NCI-H748 (cell line): ENCODE results near the gene CACNA1C.

Experiments used
- DNase-seq: peaks from one replicate; lab custom pipeline; 2025; ENCODE audit not compliant: unreplicated experiment; lab: John Stamatoyannopoulos, UW

CACNA1C gene

DNA sequence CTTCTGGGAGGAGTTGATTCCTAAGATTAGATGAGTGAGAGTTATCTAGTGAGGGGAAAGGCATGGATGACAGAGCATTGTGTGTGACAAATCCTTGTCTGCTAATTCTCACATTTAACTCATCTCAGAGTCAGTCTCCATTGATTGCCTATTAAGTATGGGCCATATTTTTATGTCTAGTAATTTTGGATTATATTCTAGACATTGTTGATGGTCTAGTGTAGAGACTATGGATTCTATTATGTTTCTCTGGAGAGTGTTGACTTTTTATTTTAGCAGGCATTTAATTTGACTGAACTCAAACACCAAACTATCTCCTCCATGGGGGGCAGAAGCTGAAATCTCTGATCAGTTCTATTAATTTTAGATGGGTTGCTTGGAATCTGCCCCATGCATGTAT is 114.4 kb downstream of the CACNA1C start:
- no peak for DNase-seq

GRCh38 chr12:2168808-2169207 is 116.0 kb downstream of the CACNA1C start:
- no peak for DNase-seq

GRCh38 chr12:2169489-2169888 is 116.7 kb downstream of the CACNA1C start:
- DNase-seq, result no peak

DNA sequence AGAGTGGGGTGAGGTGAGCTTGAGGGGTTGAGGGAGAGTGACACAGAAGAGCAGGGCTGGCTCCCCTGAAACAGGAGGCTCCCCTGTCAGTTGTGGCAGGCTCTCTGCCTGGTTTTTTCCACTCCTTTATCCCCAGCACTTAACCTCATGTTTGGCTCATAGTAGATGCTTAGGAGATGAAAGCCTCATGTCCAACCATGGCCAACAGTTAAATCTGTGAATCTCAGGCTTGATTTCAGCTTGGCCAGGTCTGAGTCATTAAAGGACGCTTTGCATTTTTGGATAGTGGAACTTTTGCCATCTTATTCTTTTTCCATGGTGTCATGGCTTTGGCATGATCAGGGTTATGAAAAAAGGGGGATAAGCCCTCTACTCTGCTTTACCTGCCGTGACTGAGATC is 117.2 kb downstream of the CACNA1C start:
- no peak for DNase-seq

GRCh38 chr12:2170376-2170775 is 117.6 kb downstream of the CACNA1C start:
- no peak for DNase-seq

DNA sequence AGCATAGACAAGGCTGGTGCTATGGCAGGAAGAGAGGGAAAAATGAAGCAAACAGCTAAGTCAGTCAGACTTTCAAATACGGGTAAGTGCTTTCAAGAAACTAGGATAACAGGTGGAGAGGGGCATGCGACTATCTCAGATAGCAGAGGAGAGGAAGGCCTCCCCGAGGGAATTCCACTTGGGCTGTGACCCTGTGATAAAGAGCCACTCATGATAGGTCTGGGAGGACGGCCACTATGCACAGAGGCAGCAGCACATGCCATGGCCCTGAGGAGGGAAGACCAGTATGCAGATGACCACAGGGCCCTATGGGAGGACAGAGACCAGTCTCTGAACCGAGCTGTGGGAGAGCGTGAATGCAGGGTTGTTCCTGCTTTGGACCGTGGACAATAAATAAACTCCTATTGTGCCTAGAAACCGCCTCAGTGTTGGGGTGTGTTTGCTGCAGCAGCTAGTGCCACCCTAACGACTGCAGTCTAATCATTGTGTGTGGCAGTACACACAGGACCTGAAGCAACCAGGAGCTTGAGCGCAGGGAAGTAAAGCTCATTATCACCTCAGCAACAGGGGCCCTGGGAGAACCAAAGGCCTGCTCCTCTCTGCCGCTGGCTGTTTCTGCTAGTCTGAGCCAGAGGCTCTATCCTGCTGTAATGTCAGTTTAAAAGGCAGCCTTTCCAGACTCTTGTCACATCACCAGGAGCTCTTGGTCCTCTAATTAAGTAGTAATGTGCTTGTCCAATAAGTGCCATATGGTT is 119.1 kb downstream of the CACNA1C start:
- no peak for DNase-seq

DNA sequence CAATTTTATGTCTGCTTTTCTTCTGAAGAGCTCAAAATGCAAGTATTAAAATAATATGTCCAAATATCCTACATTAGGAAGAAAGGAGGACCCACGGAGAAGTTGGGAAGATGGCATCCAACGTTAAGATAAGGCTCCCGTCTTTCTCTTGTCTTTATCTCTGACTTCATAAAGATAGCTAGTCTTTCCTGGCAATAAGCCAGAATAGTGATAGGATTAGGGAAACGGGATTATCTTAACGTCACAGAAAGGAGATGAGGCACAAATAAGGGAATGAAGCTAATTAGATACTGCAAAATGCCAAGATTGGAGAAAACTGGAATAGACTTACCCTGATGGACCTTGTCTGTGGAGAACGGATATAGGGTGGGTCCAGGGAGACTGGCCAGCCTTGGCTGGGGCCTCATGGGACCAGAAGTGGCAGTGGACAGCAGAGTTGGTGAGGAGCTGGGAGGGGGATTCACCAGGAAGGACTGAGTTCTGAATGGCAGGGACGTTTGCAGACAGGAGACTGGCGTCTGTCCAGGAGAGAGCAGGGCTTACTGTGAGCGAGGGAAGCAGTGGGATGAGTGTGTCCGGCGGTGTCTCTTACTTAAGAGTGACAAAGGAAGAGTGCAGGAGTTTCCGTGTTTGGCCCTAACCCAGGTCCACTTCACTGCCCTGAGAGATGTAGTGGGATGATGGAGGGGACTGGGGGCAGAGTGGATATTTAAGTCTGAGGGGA is 119.9 kb downstream of the CACNA1C start:
- DNase-seq, result no peak

- no peak for DNase-seq
These were observed 121.2 kb downstream of the CACNA1C start for GRCh38 chr12:2173971-2174370.

GRCh38 chr12:2177003-2177402 is 124.2 kb downstream of the CACNA1C start:
- peak; percentile 20 for DNase-seq

- no peak for DNase-seq
These were observed 125.0 kb downstream of the CACNA1C start for GRCh38 chr12:2177751-2178150.

- no peak for DNase-seq
These were observed 126.3 kb downstream of the CACNA1C start for GRCh38 chr12:2179058-2179457.

DNA sequence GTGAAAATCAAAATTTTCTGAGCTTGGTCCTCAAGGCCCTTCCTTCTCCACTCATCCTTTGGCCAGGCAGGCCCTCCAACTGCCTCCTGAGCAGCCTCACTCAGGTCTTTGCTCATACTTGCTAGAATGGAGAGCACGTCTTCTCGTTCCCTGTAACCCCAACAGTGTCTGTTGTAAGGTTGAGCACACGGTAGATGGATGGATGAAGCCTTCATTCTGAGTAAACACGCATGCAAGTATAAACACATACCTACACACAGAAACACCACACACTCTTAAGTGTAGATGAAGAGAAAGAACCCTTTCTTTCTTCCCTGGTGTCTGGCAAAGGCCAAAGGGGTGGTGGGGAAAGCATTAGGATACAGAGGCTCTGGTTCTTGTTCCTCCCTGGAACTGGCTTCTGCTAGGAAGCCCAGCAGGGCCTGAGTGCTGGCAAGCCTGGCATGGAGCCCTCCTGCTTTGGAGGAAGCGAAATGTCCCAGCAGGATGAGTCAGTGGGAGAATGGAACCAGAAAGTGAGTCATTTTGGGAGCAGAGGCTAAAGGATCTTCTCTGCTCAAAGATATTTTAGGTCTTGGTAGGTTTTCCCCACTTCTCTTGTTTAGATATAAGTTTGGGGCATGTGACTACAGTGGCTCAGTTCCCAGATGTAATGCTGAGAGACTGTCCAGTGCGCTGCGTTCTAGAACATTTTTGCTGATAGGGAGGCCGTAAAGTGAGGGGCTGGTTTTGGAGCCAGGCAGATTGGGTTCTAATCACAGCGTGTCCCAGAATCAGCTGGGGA is 127.4 kb downstream of the CACNA1C start:
- DNase-seq, result no peak

DNA sequence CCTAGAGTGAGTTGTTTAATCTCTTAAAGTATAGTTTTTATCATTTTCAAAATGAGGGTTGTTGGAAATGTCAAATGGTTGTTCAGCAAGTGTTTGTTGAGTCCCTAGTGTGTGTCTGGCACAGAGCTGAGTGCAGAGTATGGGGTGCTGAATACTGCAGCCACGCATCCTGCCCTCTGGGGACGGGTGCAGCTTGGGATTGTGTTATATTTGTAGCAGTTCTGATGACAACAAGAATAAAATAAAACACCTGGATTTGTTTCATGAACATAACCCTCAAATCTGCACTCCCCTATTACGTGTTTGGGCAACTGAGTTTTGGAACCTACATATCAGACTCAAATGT is 127.9 kb downstream of the CACNA1C start:
- DNase-seq, result no peak

GRCh38 chr12:2183556-2184541 is 131.1 kb downstream of the CACNA1C start:
- no peak for DNase-seq

DNA sequence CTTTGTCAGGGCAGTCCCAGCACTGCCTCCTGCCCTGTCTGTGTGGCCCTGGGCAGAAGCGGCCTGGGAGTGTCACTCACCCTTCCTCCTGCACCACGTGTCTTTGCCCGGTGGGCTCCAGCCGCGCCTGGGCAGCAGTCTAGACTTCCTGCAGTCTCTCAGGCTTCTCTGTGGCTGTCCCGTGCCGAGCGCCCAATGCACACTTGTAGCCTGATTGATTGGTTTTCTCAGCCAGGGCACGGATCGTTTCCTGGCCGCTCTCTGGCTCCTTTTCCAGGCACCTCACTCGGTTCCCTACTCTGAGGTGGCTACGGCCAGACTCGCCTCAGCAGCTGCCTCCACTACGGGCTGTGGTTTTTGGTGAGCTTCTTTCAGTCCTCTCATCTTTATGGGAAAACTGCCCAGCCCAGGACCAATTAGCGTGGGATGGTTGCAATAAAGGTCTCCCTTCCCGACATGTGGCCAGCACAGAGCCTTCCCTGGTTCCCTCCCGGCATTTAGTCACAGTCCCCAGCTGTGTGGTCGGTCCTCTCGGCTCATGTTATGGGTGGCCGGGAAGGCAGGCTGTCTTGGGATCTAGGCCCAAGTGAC is 133.1 kb downstream of the CACNA1C start:
- DNase-seq, result no peak

DNA sequence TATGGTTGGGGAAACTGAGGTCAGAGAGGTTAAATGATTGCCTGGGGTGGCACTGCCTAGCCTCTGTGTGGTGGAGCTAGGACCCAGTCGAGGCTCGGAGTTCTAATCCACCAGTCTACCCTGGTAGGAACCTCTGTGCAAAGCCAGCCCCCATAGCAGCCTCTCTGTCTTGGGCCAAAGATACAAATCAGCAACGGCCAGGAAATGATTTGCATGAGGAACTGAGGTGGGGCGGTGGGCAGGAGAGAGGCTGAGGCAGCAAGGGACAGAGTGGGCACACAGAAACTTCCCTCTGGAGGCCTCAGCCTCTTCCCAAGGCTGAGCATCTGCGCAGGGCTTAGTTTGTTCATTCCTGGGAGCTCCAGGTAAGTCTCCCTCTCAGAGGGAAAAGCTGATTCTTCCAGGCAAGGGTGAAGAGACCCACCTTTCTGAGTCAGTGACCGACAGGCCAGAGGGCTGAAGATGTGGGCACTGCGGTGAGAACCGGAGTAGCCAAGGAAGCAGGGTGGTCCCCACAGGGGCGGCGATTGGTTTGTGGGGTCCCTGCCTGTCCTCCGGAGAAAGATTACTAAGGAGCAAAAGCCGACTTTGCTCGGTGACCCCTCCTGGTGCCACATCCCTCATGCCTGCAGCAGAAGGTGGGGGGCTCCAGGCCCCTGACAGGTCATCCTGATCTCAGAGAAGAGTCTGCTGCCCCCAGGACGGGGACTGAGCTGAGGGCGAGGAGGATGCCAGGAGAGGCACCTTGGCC is 134.6 kb downstream of the CACNA1C start:
- no peak for DNase-seq

- peak; percentile 15 for DNase-seq
These were observed 137.3 kb downstream of the CACNA1C start for GRCh38 chr12:2190085-2190484.

GRCh38 chr12:2190896-2191533 is 138.2 kb downstream of the CACNA1C start:
- no peak for DNase-seq

GRCh38 chr12:2191534-2192153 is 138.9 kb downstream of the CACNA1C start:
- no peak for DNase-seq
